ENCODE measurements around the gene STPG1.

The STPG1 gene

DNA sequence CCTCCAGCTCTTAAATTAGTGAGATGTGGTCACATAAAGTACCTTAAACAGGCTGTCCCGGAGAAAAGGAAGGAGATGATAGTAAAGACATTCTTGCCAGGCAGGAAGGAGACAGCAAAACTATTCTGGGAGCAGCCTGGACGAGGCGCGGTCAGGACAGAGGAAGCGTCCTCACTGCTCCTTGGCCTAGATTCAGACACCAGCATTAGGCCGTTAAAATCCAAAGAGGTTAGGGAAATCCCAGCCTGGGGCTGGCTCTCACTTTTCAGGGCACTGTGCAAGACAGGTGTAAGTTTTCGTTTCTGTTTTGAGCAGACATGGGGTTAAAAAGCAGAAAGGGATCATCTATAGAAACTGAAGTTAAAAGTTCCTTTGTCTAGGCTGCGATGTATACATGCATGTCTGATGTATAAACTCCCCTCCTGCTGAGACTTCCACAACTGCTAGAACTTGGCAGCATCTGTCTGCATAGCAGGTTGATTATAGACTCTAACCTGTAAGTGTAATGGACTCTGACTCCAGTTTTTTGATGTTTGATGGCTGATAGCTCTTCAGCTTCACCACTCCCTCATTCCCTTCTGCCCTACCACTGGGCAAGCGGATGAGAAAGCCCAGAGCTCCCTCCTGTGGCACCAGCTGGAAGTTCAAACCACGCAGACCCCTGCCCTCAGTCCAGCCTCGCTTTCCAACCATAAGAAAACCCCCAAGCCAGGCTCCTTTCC is 21.5 kb downstream of the STPG1 start:
- peak; percentile 54 to 57 for DNase-seq

DNA sequence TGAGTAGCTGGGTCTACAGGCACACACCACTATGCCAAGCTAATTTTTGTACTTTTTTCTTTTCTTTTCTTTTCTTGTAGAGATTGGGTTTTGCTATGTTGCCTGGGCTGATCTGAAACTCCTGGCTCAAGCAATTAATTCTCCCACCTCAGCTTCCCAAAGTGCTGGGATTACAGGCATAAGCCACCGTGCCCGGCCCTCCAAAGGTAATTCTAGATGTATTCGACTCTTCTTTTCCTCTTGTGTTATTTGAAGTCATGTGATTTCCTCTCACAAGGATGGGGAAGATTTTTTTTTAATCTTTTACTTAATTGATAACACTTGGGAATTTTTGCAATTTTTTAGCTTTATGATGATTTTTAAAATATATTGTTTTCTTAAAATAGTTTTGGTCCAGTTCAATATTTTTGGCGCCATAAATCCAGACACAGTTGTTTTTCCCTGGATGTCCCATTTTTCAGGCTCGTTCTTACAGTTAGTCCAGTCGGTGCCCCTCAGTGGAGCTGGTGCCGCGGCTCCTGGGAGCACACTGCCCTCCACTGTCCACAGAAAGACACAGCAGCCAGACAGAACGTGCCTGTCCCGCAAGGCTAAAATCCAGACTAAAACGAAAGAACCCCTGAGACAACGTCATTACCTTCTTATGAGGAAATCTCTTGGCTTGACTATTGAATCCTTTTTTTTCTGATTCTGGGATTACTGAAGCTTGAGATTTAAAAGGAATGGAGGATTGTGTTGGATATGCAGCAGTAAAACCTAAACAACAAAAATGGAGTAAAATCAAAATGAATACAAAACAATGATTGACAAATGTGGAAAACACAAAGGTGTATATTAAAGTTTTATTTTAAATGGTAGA is 22.4 kb downstream of the STPG1 start:
- DNase-seq: peak; percentile 58 to 67

DNA sequence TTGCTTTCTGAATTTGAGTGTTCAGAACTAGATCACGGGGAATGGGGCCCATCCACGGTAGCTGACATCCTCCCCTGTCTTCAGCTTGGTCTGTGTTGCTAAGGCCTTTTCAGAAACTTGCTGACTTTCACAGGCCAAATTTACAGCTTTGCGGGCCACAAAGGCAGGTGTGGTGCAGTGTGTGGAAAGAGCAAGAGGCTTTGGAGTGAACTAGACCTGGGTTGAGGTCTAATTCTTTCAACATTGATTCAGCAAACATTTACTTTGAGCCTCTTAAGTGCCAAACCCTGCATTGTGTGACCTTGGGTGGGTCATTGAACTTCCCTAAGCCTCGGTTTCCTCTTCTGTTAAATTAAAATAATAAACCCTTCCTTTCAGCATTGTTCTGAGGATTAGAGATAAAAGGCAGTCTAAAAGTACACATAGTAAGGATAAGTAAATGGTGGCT is 24.3 kb downstream of the STPG1 start:
- no peak for DNase-seq

DNA sequence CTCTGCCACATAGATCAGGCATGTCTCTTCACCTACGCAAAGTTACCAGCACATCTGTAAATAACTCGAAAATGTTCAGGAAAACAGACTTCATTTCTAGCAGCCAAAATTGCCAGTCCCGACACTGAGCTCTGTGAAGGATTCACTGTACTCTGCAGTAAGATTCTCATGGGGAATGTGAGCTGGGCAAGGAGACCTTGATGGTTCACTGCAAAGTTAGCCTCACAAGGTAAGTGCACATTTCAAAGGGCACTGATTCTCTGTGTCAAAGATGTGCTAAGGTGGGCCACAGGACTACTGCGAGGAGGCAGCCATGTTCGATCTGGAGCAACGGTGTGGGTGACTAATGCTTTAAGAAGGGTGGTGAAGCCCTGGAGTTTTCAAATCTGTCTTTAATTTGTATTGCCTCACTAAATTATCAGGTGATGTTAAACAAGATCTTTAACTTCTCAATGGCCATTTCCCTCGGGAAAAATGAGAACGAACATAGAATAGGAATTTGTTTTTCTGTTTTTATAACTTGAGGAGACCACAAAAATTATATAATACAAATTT is 25.2 kb downstream of the STPG1 start:
- no peak for DNase-seq

DNA sequence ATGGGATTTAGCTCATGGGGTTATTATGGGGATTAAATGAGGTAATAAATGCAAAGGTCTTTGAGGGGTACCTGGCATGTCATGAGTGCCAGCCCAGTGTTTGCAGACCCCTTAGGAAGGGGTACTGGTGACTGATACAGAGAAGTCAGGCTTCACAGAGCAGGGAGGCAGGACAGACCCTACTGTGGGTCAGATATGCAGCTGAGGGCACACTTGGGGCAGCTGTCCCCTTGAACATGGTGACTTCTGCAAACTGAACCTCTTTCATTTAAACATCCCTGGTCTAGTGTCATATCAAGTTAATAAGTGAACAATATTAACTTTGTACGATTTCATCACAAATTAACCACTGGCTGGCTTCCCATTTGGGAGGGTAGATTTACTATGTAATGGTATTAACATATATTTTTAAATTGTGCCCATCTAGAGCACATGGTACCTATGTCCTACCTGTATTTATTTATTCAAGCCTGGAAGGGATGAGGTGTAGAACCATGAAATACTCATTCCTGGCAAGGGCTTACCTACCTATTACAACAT is 25.9 kb downstream of the STPG1 start:
- DNase-seq: no peak

DNA sequence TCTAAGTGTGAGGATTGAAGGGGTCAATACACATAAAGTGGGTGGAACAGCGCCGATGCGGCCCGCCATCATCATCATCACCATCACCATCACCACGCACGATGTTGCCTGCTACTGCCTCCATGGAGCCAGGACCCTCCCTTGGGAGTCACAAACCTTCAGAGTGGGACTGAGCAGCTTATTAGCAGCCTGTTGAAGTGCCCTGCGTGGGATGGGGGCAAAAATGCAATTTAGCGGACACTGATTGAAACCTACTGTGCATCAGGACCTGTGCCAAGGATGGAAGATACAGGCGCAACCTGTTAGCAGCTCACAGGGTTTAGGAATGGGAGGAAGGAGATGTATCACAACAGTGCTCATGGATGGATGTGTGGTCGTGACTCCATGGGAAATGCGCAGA is 26.7 kb downstream of the STPG1 start:
- no peak for DNase-seq

DNA sequence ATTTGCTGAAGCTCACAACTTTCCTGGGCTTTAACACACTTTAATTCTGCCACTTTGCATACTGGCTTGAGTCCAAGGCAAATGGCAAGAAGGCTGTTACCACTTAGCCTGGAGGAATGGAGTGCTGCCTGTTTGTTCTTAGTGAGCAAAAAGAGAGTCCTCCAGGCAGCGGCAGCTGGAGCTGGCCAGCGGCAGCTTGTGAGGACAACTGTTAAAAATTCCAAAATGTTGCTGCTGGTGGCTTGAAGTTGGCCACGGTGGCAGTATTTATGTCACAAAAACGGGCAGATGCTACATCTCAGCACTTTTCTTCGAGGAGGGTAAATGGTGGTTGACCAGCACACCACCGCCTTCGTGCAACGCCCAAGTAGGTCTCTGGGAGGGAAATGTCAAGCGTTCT is 27.3 kb downstream of the STPG1 start:
- DNase-seq: no peak

DNA sequence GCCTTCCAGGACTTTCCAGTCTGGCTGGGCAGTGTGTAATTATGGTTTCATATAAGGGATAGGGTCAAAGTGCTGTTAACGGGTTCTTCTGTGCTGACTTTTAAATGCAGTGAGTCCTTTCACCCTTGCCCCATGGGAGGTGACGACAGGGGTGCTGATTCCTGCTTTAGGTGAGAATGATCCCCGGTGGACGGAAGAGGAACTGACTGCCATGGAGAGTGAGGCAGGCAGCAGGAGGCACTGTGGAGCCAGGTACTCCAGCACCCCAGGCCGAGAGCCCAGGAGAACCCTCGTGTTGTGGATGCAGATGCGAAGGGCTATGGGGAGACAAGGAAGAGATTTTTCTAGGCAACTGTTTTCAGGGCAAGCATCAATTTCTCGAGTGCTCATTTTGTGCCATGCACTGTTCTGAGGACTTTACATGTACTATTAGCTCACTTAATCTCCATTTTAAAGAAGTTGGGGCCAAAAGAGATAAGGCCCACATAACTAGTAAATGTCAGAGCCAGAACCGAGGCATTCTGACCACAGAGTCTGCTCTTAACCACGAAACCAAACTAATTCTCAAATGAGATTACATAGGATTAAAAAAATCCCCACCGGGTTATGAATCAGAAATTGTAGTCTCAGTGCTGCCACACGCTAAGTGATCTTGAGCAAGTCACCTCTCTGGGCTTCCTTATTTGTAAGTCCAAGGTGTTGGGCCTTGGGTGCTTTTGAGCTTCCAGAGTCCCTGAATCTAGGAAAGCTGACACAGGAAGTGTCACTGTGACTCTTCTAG is 28.2 kb downstream of the STPG1 start:
- peak in 1 of 2 experiments; percentile 19 for DNase-seq

DNA sequence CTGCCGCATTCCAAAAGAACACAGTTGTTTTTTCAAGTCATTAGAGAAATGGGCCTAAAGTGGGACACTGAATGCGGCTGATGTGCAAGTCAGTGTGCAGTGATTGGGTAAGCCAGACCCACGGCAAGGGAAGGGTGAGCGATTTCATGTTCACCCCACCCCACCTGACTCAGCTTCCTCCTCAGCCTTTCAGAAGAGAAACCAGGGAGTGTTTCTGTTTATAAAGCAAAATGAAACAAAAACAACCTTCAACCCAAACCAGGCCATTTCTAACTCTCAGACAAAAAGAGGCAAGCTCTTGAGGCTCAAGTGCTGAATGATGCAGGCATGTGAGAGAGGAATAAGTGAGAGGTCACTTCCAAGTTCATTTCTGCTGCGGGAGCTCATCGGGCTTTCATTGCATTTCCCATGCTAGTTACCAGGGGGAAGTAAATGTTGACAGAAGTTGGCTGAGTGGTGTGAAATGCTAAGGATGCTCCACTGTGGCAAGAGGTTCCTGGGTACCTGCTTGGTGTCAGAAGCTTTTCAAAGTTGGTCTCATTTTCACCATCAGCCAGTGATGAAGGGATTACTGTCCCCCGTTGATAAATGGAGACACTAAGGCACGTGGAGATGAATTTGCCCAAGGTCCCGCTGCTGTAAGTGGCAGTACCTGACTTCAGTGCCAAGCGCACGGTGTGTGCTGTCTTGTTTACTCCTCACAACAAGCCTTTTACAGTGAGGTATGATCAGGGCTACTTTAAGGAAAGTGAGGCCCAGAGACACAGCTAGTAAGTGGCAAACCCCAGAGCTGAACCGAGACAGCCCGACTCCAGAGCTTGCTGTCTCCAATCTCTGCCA is 29.1 kb downstream of the STPG1 start:
- DNase-seq: no peak

DNA sequence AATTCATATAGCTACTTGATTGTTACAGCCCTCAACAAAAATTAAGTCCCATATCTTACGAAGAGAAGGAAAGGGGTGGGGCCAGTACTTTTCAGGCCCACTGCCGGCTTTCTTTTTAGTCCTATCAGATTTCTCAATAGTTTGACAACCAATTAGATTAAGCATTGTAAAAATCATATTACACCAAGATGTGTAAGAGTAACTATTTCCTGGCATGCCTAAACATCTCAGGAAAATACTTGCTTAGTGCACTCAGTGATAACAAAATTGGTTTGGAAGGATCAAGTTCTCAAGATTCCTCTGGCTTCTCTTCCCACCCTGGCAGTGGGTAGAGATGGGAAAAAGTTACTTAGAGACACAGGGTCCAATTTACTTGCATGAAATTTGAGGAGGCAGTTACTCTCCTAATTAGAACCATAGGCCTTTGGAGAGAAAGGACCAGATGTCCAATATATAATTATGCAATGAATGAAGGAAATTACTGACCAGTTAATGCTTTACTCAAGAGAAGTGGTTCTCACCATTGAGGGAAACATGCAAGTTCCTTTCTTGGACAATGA is 30.1 kb downstream of the STPG1 start:
- no peak for DNase-seq

DNA sequence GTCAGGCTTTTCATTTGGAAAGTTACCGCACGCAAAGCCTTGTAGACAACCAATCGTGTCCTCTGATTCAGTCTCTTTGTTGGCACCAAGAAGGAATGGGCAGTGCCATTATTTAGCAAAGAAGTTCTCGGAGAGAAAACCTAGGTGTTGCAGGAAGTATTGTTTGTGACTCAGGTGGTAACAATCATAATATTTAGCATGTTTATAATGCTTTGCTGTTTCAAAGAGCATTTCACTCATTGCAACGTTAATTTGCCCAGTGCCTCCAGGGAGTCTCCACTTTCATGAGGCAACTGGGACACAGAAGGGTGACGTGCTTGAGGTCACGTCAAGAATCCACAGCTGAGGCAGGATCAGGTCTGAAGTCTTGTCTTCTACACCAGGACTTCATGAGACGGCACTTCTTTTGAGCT is 31.4 kb downstream of the STPG1 start:
- DNase-seq: no peak

DNA sequence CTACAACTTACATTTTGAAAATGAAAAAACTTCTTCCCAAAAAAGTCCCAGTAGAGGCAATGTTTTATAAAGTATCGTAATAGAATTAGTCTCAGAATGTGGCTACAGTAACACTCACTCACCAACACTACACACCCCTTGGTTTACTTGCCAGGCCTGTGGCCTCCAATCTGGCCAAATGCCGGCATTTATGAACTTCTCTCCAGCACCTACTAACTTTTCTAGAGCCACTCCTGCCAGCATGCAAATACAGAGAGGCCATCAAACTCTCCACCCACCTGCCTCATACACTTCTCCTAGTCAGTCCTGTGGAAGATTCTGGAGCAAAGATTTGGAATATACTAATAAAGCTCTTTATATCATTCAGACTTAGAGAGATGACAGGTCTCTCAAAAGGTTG is 32.3 kb downstream of the STPG1 start:
- DNase-seq: no peak

DNA sequence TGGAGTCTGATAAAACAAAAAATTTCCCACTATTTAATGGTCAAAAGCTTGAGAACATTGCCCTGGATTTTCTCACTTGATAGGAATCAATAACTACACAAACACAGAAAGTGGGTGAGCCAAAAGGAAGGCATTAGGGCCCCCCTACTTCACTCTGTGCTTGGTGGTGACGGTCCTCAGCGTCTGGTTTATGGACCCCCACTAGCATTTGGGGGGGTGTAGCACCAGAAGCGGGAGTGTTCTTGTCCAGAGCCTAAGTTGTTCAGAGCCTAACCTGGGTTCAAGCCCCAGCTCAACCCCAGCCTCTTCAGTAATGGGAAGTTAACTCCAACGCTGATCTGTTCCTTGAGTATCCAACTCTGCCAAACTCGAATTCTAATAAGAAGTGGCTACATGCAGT is 33.1 kb downstream of the STPG1 start:
- no peak for DNase-seq

DNA sequence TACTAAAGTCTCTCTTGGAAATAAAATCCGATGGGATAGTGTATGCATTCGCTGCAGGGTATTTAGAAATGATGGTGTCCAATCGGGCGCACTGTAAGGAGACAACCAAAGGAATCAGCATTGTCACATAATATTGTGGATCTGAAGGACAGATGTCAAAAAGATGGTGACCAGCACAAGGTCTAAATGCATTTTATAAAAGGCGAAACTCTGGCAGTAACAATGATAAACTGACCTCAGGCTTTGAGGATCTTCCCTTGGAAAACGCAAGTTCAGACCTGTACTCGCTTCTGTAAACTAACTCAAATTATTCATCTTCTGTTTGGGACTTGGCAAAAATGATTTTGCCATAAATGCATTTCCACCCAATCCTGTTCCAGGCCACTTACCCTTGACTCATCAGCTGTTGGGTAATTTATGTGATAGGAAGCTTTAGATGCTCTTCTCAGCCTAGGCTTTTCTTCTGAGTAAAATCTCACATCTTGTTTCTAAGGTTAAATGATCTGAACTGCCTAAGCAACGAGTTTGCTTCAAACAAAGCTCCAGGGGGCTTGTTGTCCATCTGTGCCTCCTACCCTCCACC is 33.8 kb downstream of the STPG1 start:
- no peak for DNase-seq

DNA sequence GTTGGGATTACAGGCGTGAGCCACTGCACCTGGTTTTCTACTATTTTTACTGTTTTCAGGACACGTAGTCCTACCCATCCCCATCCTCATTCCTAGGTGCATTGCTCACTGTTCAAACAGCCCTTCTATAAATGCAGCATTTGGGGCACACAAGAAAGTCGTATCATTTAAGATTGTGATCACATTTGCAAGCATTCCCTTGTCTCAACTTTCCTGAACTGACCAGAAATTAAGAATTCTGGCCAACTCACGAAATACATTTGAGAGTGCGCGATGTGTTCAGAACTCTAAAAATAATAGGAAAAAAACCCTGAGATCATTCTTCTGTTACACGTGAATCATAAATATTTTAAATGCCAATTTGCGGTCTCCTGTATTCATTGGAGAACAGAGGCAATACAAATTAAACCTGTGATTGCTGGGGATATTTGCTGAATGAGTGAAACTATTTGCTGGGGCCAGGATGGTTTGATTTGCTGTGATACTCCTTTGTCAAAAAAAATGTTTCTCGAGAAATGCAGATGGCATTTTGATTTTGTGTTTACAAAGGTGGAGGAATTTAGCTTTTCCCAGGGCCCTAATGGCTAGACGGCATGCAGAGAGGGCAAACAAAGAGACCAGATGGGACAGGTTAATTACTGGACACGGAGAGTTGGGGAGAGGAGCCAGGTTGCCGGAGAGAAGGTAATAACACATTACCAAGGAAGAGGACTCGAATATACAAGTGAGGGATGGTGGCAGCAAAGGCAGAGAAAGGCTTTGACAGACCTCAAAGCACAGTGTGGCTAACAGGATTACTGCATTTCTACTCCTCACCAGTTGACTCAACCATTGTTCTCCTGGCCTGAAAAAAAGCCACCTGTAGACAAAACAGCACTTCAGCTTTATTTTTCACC is 38.4 kb downstream of the STPG1 start:
- DNase-seq: no peak

DNA sequence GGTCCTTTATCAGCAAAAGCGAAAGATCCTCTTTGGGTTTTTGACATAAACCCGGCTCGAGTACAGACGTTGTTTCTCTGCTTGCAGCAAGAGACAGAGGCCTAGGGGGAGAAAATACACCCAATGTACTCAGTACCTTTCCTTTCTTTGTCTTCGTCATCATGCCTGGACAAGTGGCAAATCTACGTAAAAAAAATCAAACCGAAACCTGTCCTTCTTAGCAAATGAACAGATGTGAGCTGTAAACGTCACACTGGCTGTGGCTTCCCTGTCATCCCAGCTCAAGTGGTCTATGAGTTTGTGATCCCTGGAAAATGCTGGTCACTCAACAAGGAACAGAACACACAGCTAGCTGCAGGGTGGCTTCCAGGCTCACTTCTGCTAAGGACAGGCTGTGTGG is 39.9 kb downstream of the STPG1 start:
- DNase-seq: no peak

DNA sequence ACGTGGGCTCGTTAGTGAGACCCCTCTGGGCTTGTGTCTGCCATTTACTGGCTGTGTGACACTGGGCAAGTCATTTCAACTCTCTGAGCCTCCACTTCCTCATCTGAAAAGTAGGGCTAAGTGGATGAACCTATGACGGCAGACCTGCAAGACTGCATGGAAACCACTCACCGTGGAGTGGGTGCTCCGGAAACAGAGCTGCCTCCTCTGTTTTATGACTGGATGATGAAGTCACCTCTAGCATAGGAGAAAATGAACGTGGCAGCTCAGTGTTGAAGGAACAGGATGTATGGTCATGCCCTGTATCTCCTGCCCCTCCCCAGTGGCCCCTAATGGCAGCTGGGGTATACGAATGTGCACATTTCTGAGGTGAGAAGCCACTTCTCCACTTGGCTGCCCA is 40.5 kb downstream of the STPG1 start:
- no peak for DNase-seq

DNA sequence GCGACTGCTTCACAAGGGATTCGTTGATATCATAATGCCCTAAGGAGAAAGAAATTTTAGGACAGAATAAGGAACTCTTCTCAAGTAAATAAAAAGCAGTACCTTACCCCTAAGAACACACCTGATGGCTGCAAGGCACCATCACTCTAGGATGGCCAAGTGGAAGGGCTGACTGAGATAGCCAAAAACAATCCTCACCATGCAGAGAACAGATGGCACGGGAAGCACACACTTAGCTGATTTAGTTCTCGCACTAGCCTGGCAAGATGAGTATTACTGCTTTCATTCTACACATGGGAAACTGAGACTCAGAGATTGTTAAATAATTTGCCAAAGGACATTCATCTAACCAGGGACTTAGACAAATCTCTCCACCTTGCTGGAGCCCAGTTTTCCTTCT is 43.8 kb downstream of the STPG1 start:
- no peak for DNase-seq

DNA sequence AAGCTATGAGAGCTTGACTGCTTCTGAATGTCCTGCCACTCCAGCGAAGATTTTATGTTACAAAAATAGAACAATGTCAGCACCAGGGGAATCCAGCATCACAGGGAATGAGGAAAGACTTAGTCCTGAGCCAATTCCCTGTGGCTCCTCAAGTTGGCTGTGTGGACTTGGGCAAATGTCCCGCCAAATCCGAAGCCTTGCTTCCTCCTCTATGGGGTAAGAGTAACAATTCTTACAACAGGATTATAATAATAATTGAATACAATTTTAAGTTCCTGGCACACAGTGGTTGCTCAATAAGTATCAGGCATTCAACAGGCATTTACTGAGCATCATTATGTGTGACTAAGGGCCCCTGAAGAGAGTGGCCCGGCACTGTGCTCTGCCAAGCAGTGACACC is 44.4 kb downstream of the STPG1 start:
- no peak for DNase-seq

DNA sequence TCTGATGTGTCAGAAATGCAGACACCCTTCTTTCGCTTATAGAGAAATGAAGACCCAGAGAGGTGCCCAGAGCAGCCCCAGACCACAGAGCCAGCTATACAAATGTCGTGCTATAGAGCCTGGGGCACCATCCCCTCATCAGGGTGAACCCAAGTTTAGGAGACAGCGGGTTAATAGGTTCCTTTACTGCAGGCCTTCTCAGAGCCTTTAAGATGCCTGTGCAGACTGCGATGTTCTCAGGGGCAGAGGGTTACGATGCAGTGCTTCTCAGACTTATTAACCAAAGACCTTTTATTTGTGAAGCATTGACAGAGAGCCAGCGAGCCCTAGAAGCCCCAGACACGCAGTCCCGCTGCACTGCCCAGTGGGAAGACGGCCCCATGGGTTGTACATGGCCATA is 46.9 kb downstream of the STPG1 start:
- DNase-seq: no peak
